HCT116 (cell line): Measurements from ENCODE around the gene CAV1. TPM values are rescaled to one million over a fixed set of nuclear protein-coding genes. Genes with fewer than 3 reads are reported as not detected.

Source experiments
- ATAC-seq: fragments of 200-7000 bp; cut with Tn5 transposase; 2 replicates; pipeline ENCODE4 v1.9.1; 2020; ENCODE audit warnings: mild to moderate bottlenecking, moderate library complexity
- BruUV-seq: library from RNA; stranded (reverse); fragments of 400-500 nt; replicated peaks from 2 replicates; lab custom pipeline; 2021; lab: Mats Ljungman, UMichigan
- CTCF ChIA-PET: fragments of 300-600 bp; sonication (Branson Sonifier 250); formaldehyde crosslinking; loops from one replicate; lab custom pipeline; 2021; ENCODE audit warnings: antibody characterized with exemption; lab: Charles Lee
- POLR2A ChIA-PET: fragments of 300-600, 350-600 bp; sonication (Branson Sonifier 250); formaldehyde crosslinking; loops from one replicate; lab custom pipeline; 2021; ENCODE audit warnings: antibody characterized with exemption; lab: Charles Lee
- RAD21 ChIA-PET, 2 experiments: fragments of 300-600 bp; sonication (Branson Sonifier 250); formaldehyde crosslinking; loops; one replicate each; lab custom pipeline; 2023; ENCODE audit warnings: low total read pairs in 2 of 2; ENCODE audit not compliant: uncharacterized antibody in 2 of 2, unreplicated experiment in 2 of 2, low non-redundant PET in 1 of 2; lab: Charles Lee
- DNase-seq: peaks from one replicate; pipeline ENCODE4 v3.0.0-alpha.2; 2010; ENCODE audit warnings: low read depth, low spot score
- H2AFZ ChIP-seq: fragments of 200-600 bp; shearing (Covaris generic), sonication (generic); 2 replicates; pipeline ENCODE4 v1.6.1; 2017; ENCODE audit warnings: low read depth, mixed run types, mixed read lengths, antibody characterized with exemption, low read length; ENCODE audit not compliant: poor library complexity, severe bottlenecking
- H3K27ac ChIP-seq: 2 replicates; pipeline ENCODE4 v1.5.1; 2012; ENCODE audit warnings: low read depth, low read length
- H3K27me3 ChIP-seq: fragments of 200-600 bp; sonication (generic); 2 replicates; pipeline ENCODE4 v1.6.1; 2016; ENCODE audit warnings: mixed run types, low read length, mixed read lengths; ENCODE audit not compliant: insufficient read depth
- H3K36me3 ChIP-seq, 2 experiments: fragments of 200-500 bp in 1 of 2; fragments of 200-600 bp in 1 of 2; sonication (Bioruptor generic) in 1 of 2; sonication (generic) in 1 of 2; 2 replicates each; pipeline versions ENCODE4 v1.5.1 to v1.6.1; 2014 to 2016; ENCODE audit warnings: low read length in 2 of 2, inconsistent platforms in 1 of 2, mixed read lengths in 1 of 2, mixed run types in 1 of 2; ENCODE audit not compliant: insufficient read depth in 2 of 2, control insufficient read depth in 1 of 2
- H3K4me1 ChIP-seq, 2 experiments: fragments of 200-600 bp in 1 of 2; sonication (generic) in 1 of 2; 2 replicates each; pipeline versions ENCODE4 v1.5.1 to v1.6.1; 2012 to 2017; ENCODE audit warnings: low read length in 2 of 2, inconsistent platforms in 1 of 2, mild to moderate bottlenecking in 1 of 2, mixed read lengths in 1 of 2, mixed run types in 1 of 2, moderate library complexity in 1 of 2; ENCODE audit not compliant: insufficient read depth in 2 of 2, control insufficient read depth in 1 of 2
- H3K4me2 ChIP-seq: fragments of 200-600 bp; sonication (generic); 2 replicates; pipeline ENCODE4 v1.6.1; 2017; ENCODE audit warnings: mixed run types, low read length, mixed read lengths
- H3K4me3 ChIP-seq, 2 experiments: fragments of 200-600 bp in 1 of 2; sonication (generic) in 1 of 2; replicated peaks in 1 of 2; 2 replicates each; pipeline ENCODE4 v1.5.1; 2011 to 2016; ENCODE audit warnings: low read length in 2 of 2, control low read depth in 1 of 2, low read depth in 1 of 2, mild to moderate bottlenecking in 1 of 2, mixed read lengths in 1 of 2, mixed run types in 1 of 2
- H3K79me2 ChIP-seq: fragments of 200-600 bp; sonication (generic); 2 replicates; pipeline ENCODE4 v1.6.1; 2017; ENCODE audit warnings: mild to moderate bottlenecking, mixed run types, low read length, moderate library complexity, mixed read lengths; ENCODE audit not compliant: insufficient read depth
- H3K9ac ChIP-seq: fragments of 200-600 bp; sonication (generic); 2 replicates; pipeline ENCODE4 v1.6.1; 2016; ENCODE audit warnings: low read length, mixed read lengths
- H3K9me2 ChIP-seq: fragments of 200-600 bp; sonication (generic), shearing (Covaris generic); 2 replicates; pipeline ENCODE4 v1.6.1; 2017; ENCODE audit warnings: mixed run types, mild to moderate bottlenecking, moderate library complexity; ENCODE audit not compliant: insufficient read depth
- H3K9me3 ChIP-seq, 2 experiments: fragments of 200-500 bp in 1 of 2; fragments of 200-600 bp in 1 of 2; sonication (Bioruptor generic) in 1 of 2; sonication (generic) in 1 of 2; 2 replicates each; pipeline ENCODE4 v1.6.1; 2014 to 2017; ENCODE audit warnings: low read length in 2 of 2, mixed read lengths in 2 of 2, inconsistent platforms in 1 of 2, low read depth in 1 of 2, mild to moderate bottlenecking in 1 of 2, mixed run types in 1 of 2, moderate library complexity in 1 of 2; ENCODE audit not compliant: control insufficient read depth in 1 of 2, insufficient read depth in 1 of 2
- H4K20me1 ChIP-seq: fragments of 200-600 bp; sonication (generic), shearing (Covaris generic); 2 replicates; pipeline ENCODE4 v1.6.1; 2017; ENCODE audit warnings: mixed run types, mild to moderate bottlenecking, moderate library complexity; ENCODE audit not compliant: insufficient read depth
- CEBPB ChIP-seq: IDR thresholded peaks from 2 replicates; pipeline ENCODE4 v1.6.1; 2012; ENCODE audit warnings: low read depth
- EZH2phosphoT487 ChIP-seq: fragments of 200-600 bp; IDR thresholded peaks from 2 replicates; pipeline ENCODE4 v1.6.1; 2018; ENCODE audit warnings: antibody characterized with exemption, borderline replicate concordance
- FOSL1 ChIP-seq: IDR thresholded peaks from 2 replicates; pipeline ENCODE4 v1.6.1; 2012; ENCODE audit warnings: low read depth
- JUND ChIP-seq: IDR thresholded peaks from 2 replicates; pipeline ENCODE4 v1.6.1; 2012
- POLR2AphosphoS5 ChIP-seq: IDR thresholded peaks from 2 replicates; pipeline ENCODE4 v1.6.1; 2011; ENCODE audit warnings: mild to moderate bottlenecking, low read depth, low read length, moderate library complexity
- RAD21 ChIP-seq: IDR thresholded peaks from 2 replicates; pipeline ENCODE4 v1.6.1; 2012; ENCODE audit warnings: low read depth, mild to moderate bottlenecking
- SIN3A ChIP-seq: IDR thresholded peaks from 2 replicates; pipeline ENCODE4 v1.6.1; 2012; ENCODE audit warnings: low read depth
- SP1 ChIP-seq: IDR thresholded peaks from 2 replicates; pipeline ENCODE4 v1.6.1; 2012; ENCODE audit warnings: low read depth
- SRF ChIP-seq: IDR thresholded peaks from 2 replicates; pipeline ENCODE4 v1.6.1; 2012; ENCODE audit warnings: low read depth
- TCF7L2 ChIP-seq: IDR thresholded peaks from 2 replicates; pipeline ENCODE4 v1.7.0; 2011; ENCODE audit warnings: borderline replicate concordance, inconsistent platforms; ENCODE audit not compliant: insufficient read depth, insufficient read length; ENCODE audit errors: extremely low read depth
- ZFX ChIP-seq: fragments of 450-650 bp; IDR thresholded peaks from 2 replicates; pipeline ENCODE4 v1.6.1; 2017
- intact Hi-C: fragments of 100-400 bp; cut with micrococcal nuclease; formaldehyde crosslinking; loops from 2 replicates; pipeline ENCODE4 v1.10.0; 2022
- total RNA-seq: library from RNA; stranded (reverse); gene quantifications from one replicate; pipeline ENCODE4 v1.2.1, GENCODE V29; 2021; ENCODE audit not compliant: unreplicated experiment
- TF ChIP-seq, protein P1 (sequence below): IDR thresholded peaks from 2 replicates; pipeline ENCODE4 v1.6.1; 2012
- TF ChIP-seq, protein P2 (sequence below): IDR thresholded peaks from 2 replicates; pipeline ENCODE4 v1.6.1; 2011; ENCODE audit warnings: mild to moderate bottlenecking, low read length, moderate library complexity; ENCODE audit not compliant: insufficient replicate concordance; ENCODE audit errors: extremely low read depth
- TF ChIP-seq, protein P3 (sequence below): IDR thresholded peaks from 2 replicates; pipeline ENCODE4 v1.6.1; 2012; ENCODE audit warnings: low read depth
- TF ChIP-seq, protein P4 (sequence below), 3 experiments: fragments of 200-600 bp in 1 of 3; sonication (generic) in 1 of 3; IDR thresholded peaks in 2 of 3; conservative IDR thresholded peaks in 1 of 3; 2 replicates each; pipeline ENCODE4 v1.5.1; 2012 to 2017; ENCODE audit warnings: low read depth in 2 of 3, low read length in 2 of 3, antibody characterized with exemption in 1 of 3, borderline replicate concordance in 1 of 3, control low read depth in 1 of 3, mild to moderate bottlenecking in 1 of 3, mixed read lengths in 1 of 3, mixed run types in 1 of 3, moderate library complexity in 1 of 3; ENCODE audit not compliant: insufficient read depth in 1 of 3
- TF ChIP-seq, protein P5 (sequence below): IDR thresholded peaks from 2 replicates; pipeline ENCODE4 v1.6.1; 2012

The CAV1 gene
- total RNA-seq, 1 experiment from 2014 or later: 298 TPM

DNA sequence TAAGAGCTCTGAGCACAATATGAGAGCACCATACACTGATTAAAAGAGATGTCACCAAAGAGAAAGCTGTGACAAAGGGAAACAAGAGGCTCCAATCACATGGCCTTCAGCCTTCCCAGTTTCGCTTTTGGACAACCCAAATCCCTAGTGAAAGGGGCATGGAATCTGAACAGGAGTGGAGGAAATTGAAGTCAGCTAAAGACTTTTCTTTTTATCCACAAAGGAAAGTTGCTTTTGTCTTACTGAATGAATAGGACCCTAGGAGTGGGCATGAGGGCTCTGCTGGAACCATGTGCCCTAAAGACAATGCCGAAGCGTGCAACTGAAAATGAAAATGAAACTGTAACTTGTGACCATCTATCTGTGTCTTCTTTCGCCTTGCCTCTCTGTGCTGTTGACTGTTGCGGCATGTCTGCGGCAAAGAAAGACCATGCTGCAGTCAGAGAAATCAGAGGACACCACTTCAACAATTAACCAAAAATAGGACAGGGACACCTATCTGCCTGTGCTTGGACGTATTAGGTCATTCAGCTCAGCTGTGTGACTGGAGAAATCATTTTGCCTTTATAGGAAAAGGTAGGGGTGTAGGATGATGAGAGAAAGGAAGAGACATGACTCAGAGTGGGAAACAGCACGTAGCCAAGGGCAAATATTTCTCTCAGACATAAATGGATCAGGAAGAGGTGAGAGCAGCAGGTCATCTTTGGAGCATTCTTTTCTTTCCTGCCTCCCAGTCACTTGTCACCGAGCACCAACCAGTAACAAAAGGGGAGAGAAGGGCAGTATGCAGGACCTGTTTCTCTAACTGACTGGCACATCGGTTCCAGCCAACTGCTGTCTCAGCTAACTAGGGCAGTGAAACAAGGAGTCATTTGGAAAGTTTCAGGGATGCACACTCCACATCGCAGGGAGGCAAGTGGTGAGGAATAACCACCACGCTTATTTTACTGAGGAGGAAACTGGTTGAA lies 13.0 kb upstream of the CAV1 start:
- ChIA-PET POLR2A (interaction anchor here (1.2 to 2.7 kb wide), 5 partner anchors 10 to 69 kb away, joined by 5 to 12 read pairs (median 6); partner anchors contain the start of gene CAV2), CTCF (no interaction called here), RAD21 (no interaction called here)
- H3K4me1 ChIP-seq: peaks cover 51 to 78% of the 10 kb centered on the region in 2 experiments
- BruUV-seq: TSS peak; percentile 71
- H3K27ac ChIP-seq: peak overlapping the region; percentile 96
- TF ChIP-seq JUND (peak; percentile 78), FOSL1 (peak; percentile 80), EZH2phosphoT487 (no peak), SRF (peak; percentile 96), CEBPB (peak; percentile 53), ZFX (no peak), RAD21 (no peak), POLR2AphosphoS5 (peak; percentile 75), TCF7L2 (peak; percentile 11), SIN3A (peak; percentile 95), SP1 (peak; percentile 90)
- TF ChIP-seq, protein P1, sequence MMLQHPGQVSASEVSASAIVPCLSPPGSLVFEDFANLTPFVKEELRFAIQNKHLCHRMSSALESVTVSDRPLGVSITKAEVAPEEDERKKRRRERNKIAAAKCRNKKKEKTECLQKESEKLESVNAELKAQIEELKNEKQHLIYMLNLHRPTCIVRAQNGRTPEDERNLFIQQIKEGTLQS: no peak
- TF ChIP-seq, protein P2, sequence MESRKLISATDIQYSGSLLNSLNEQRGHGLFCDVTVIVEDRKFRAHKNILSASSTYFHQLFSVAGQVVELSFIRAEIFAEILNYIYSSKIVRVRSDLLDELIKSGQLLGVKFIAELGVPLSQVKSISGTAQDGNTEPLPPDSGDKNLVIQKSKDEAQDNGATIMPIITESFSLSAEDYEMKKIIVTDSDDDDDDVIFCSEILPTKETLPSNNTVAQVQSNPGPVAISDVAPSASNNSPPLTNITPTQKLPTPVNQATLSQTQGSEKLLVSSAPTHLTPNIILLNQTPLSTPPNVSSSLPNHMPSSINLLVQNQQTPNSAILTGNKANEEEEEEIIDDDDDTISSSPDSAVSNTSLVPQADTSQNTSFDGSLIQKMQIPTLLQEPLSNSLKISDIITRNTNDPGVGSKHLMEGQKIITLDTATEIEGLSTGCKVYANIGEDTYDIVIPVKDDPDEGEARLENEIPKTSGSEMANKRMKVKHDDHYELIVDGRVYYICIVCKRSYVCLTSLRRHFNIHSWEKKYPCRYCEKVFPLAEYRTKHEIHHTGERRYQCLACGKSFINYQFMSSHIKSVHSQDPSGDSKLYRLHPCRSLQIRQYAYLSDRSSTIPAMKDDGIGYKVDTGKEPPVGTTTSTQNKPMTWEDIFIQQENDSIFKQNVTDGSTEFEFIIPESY: no peak
- TF ChIP-seq, protein P3, sequence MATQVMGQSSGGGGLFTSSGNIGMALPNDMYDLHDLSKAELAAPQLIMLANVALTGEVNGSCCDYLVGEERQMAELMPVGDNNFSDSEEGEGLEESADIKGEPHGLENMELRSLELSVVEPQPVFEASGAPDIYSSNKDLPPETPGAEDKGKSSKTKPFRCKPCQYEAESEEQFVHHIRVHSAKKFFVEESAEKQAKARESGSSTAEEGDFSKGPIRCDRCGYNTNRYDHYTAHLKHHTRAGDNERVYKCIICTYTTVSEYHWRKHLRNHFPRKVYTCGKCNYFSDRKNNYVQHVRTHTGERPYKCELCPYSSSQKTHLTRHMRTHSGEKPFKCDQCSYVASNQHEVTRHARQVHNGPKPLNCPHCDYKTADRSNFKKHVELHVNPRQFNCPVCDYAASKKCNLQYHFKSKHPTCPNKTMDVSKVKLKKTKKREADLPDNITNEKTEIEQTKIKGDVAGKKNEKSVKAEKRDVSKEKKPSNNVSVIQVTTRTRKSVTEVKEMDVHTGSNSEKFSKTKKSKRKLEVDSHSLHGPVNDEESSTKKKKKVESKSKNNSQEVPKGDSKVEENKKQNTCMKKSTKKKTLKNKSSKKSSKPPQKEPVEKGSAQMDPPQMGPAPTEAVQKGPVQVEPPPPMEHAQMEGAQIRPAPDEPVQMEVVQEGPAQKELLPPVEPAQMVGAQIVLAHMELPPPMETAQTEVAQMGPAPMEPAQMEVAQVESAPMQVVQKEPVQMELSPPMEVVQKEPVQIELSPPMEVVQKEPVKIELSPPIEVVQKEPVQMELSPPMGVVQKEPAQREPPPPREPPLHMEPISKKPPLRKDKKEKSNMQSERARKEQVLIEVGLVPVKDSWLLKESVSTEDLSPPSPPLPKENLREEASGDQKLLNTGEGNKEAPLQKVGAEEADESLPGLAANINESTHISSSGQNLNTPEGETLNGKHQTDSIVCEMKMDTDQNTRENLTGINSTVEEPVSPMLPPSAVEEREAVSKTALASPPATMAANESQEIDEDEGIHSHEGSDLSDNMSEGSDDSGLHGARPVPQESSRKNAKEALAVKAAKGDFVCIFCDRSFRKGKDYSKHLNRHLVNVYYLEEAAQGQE: no peak
- TF ChIP-seq, protein P4, sequence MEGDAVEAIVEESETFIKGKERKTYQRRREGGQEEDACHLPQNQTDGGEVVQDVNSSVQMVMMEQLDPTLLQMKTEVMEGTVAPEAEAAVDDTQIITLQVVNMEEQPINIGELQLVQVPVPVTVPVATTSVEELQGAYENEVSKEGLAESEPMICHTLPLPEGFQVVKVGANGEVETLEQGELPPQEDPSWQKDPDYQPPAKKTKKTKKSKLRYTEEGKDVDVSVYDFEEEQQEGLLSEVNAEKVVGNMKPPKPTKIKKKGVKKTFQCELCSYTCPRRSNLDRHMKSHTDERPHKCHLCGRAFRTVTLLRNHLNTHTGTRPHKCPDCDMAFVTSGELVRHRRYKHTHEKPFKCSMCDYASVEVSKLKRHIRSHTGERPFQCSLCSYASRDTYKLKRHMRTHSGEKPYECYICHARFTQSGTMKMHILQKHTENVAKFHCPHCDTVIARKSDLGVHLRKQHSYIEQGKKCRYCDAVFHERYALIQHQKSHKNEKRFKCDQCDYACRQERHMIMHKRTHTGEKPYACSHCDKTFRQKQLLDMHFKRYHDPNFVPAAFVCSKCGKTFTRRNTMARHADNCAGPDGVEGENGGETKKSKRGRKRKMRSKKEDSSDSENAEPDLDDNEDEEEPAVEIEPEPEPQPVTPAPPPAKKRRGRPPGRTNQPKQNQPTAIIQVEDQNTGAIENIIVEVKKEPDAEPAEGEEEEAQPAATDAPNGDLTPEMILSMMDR (IDR thresholded peaks at IDR 0.05 in 2 of 3, conservative IDR thresholded peaks at IDR 0.05 in 1 of 3; ENCODE audit: borderline replicate concordance in 1 of 3, insufficient read depth in 1 of 3, low read depth in 2 of 3, low read length in 2 of 3): no peak
- TF ChIP-seq, protein P5, sequence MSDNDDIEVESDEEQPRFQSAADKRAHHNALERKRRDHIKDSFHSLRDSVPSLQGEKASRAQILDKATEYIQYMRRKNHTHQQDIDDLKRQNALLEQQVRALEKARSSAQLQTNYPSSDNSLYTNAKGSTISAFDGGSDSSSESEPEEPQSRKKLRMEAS: peak; percentile 96
- no peaks in the 10 kb centered on the region for H3K9me3 ChIP-seq
- peaks cover under 1 to 12% of the 10 kb centered on the region in 2 experiments; a peak in 3 of 4 replicates for H3K36me3 ChIP-seq
- peak overlapping the region; percentile 41 to 48 for H3K4me3 ChIP-seq
- peaks cover 4% of the 10 kb centered on the region for H3K79me2 ChIP-seq
- peak overlapping the region; percentile 75 for H3K4me2 ChIP-seq
- H4K20me1 ChIP-seq: no peaks in the 10 kb centered on the region
- intact Hi-C loops: loop anchor here (1.0 to 5.0 kb wide), 3 partner anchors 12 to 69 kb away; no protein-coding TSS in a partner anchor
- peak; percentile 85 for DNase-seq
- no peaks in the 10 kb centered on the region for H3K27me3 ChIP-seq
- ATAC-seq: peak; percentile 71
- H2AFZ ChIP-seq: no peak overlapping the region
- H3K9me2 ChIP-seq: no peaks in the 10 kb centered on the region
- H3K9ac ChIP-seq: peak overlapping the region; percentile 61
